ENCODE data around the gene VKORC1L1.
"Not testable (repeated sequence)": the region's sequence is repeated elsewhere in the genome, so short reads cannot be mapped to it uniquely, and the experiment has no call there.

VKORC1L1 gene

GRCh38 chr7:65981965-65982792, 109.3 kb downstream of the VKORC1L1 start, which contains the start of gene GUSB:
Gene GUSB (minus strand): TSS chr7:65982213. CDS start chr7:65982183, 30 bp downstream.
- no peaks in the 10 kb centered on the region for H3K9me3 ChIP-seq
- peak within 1 kb of the TSS; percentile 85 to 99 for H3K4me3 ChIP-seq (ENCODE audit: low read depth in 1 of 2, low read length in 1 of 2)
- no peaks in the 10 kb centered on the region for H3K27me3 ChIP-seq
- H3K4me1 ChIP-seq (ENCODE audit: control insufficient read depth in 1 of 2, insufficient read depth in 1 of 2, low read depth in 1 of 2, low read length in 1 of 2) = peaks cover 22 to 26% of the 10 kb centered on the region in 2 experiments
- H3K27ac ChIP-seq = peak within 1 kb of the TSS; percentile 86
- peaks cover 13% of the 10 kb centered on the region for H3K36me3 ChIP-seq
- TF ChIP-seq, protein P1, sequence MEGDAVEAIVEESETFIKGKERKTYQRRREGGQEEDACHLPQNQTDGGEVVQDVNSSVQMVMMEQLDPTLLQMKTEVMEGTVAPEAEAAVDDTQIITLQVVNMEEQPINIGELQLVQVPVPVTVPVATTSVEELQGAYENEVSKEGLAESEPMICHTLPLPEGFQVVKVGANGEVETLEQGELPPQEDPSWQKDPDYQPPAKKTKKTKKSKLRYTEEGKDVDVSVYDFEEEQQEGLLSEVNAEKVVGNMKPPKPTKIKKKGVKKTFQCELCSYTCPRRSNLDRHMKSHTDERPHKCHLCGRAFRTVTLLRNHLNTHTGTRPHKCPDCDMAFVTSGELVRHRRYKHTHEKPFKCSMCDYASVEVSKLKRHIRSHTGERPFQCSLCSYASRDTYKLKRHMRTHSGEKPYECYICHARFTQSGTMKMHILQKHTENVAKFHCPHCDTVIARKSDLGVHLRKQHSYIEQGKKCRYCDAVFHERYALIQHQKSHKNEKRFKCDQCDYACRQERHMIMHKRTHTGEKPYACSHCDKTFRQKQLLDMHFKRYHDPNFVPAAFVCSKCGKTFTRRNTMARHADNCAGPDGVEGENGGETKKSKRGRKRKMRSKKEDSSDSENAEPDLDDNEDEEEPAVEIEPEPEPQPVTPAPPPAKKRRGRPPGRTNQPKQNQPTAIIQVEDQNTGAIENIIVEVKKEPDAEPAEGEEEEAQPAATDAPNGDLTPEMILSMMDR (IDR thresholded peaks at IDR 0.05) = no peak

DNA sequence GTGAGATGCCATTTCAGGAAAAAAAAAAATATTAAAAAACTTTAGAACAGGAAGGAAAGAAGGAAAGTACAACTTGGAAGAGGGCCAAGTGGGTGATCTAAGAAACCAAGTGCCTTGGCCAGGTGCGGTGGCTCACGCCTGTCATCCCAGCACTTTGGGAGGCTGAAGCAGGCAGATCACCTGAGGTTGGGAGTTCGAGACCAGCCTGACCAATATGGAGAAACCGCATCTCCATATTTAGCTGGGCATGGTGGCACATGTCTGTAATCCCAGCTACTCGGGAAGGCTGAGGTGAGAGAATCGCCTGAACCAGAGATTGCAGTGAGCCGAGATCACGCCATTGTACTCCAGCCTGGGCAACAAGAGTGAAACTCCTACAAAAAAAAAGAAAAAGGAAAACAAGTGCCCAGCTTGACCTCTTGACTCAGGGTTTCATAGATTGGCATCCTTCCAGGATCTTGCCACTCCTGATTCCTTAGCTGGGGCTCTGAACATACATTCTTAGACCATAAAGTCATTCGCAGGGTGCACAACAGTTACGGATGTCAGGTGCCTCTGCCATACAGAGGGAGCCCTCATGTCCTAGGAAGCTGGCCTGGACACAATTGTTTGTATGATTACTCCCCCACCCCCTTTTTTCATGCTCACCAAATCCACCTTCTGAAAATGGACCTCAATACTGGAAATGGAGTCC, 111.2 kb downstream of the VKORC1L1 start:
- no peaks in the 10 kb centered on the region for H3K9me3 ChIP-seq
- no peak overlapping the region for H3K27ac ChIP-seq
- no peak overlapping the region for H3K4me3 ChIP-seq (ENCODE audit: low read depth in 1 of 2, low read length in 1 of 2)
- H3K27me3 ChIP-seq = no peaks in the 10 kb centered on the region
- TF ChIP-seq, protein P1 (IDR thresholded peaks at IDR 0.05) = no peak
- H3K36me3 ChIP-seq = peaks cover 7% of the 10 kb centered on the region
- H3K4me1 ChIP-seq (ENCODE audit: control insufficient read depth in 1 of 2, insufficient read depth in 1 of 2, low read depth in 1 of 2, low read length in 1 of 2) = peaks cover 22 to 26% of the 10 kb centered on the region in 2 experiments

DNA sequence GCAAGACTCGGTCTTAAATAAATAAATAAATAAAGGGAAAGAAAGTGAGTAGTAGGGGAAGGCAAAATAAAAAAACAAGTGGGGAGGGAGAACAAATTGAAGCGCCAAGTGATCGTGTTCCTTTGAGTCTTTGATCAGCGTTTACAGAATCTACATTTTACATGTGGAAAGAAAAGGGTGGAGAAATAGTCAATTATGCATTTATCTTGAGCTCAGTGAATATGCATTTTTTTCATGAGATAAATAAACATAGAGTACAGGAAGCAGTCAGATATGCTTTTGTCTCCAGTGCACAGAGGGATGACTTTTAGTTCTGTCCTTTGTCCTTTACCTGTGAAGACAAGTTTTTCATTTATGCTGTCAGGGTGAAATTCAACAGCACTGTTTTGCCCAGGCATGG, 115.2 kb downstream of the VKORC1L1 start:
- Histone ChIP-seq H3K36me3 (no peaks in the 10 kb centered on the region), H3K4me1 (ENCODE audit: control insufficient read depth in 1 of 2, insufficient read depth in 1 of 2, low read depth in 1 of 2, low read length in 1 of 2) (no peaks in the 10 kb centered on the region), H3K27me3 (no peaks in the 10 kb centered on the region), H3K9me3 (no peaks in the 10 kb centered on the region), H3K27ac (no peak overlapping the region), H3K4me3 (ENCODE audit: low read depth in 1 of 2, low read length in 1 of 2) (no peak overlapping the region)
- TF ChIP-seq, protein P1 (IDR thresholded peaks at IDR 0.05) = no peak

DNA sequence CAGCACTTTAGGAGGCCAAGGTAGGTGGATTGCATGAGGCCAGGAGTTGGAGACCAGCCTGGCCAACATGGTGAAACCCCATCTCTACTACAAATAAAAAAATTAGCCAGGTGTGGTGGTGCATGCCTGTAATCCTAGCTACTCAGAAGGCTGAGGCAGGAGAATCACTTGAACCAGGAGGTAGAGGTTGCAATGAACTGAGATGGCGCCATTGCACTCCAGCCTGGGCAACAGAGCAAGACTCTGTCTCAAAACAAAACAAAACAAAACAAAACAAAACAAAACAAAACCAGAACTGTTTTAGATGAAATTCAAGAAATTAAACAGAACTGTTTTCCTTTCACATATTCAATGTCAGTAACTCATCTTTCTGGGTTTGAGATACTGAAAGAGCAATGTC, 115.6 kb downstream of the VKORC1L1 start:
- H3K27me3 ChIP-seq; H3K9me3 ChIP-seq; H3K27ac ChIP-seq; H3K4me3 ChIP-seq (ENCODE audit: low read depth in 1 of 2, low read length in 1 of 2); H3K4me1 ChIP-seq (ENCODE audit: control insufficient read depth in 1 of 2, insufficient read depth in 1 of 2, low read depth in 1 of 2, low read length in 1 of 2); H3K36me3 ChIP-seq: not testable (repeated sequence)

DNA sequence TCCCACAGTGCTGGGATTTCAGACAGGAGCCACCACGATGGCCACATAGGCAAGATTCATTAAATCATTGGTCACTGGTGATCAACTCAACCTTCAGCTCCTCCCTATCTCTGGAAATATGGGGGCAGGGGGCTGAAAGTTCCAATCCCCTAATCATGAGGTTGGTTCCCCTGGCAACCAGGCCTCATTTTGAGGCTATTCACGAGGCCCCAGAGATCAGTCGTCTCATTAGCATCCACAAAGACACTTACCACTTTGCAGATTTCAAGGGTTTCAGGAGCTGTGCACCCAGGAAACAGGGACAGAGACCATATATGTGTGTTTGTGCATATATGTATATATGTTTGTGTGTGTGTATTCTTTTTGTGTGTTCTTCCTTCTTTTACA, 116.8 kb downstream of the VKORC1L1 start:
- no peak overlapping the region for H3K27ac ChIP-seq
- no peaks in the 10 kb centered on the region for H3K27me3 ChIP-seq
- no peaks in the 10 kb centered on the region for H3K9me3 ChIP-seq
- TF ChIP-seq, protein P1 (IDR thresholded peaks at IDR 0.05) = no peak
- no peak overlapping the region for H3K4me3 ChIP-seq (ENCODE audit: low read depth in 1 of 2, low read length in 1 of 2)
- no peaks in the 10 kb centered on the region for H3K36me3 ChIP-seq
- no peaks in the 10 kb centered on the region for H3K4me1 ChIP-seq (ENCODE audit: control insufficient read depth in 1 of 2, insufficient read depth in 1 of 2, low read depth in 1 of 2, low read length in 1 of 2)

DNA sequence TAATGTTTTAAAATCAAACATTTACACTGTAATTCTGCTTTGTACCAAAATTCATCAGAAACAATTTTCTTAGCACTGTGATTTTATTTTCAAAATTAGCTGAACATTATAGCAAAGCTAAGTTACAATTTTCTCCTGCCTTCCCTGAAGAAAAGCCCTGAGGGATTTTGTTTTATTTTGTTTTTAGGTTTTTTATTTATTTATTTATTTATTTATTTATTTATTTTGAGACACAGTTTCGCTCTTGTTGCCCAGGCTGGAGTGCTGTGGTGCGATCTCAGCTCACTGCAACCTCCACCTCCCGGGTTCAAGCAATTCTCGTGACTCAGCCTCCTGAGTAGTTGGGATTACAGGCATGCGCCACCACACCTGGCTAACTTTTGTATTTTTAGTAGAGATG, 119.0 kb downstream of the VKORC1L1 start:
- H3K27me3 ChIP-seq; H3K4me1 ChIP-seq (ENCODE audit: control insufficient read depth in 1 of 2, insufficient read depth in 1 of 2, low read depth in 1 of 2, low read length in 1 of 2); H3K27ac ChIP-seq; H3K9me3 ChIP-seq; H3K36me3 ChIP-seq; H3K4me3 ChIP-seq (ENCODE audit: low read depth in 1 of 2, low read length in 1 of 2): not testable (repeated sequence)
